ENCODE measurements around the gene PLIN1. TPM values are rescaled to one million over a fixed set of nuclear protein-coding genes. Genes with fewer than 3 reads are reported as not detected.

PLIN1 gene
- polyA plus RNA-seq, 4 donors, result 0.44 to 18.0 (median 4.8) TPM

- peaks cover 2 to 67% (median 3%) of the 10 kb centered on the region in 3 donors for H3K36me3 ChIP-seq (ENCODE audit: control insufficient read depth in 3 of 3, insufficient read depth in 2 of 3, low read depth in 1 of 3, low read length in 3 of 3)
- H3K9me3 ChIP-seq (ENCODE audit: control insufficient read depth in 2 of 2, insufficient read depth in 1 of 2, low read depth in 1 of 2, low read length in 1 of 2), result peaks cover 0 to 5% of the 10 kb centered on the region in 2 donors
- no peaks in the 10 kb centered on the region for H3K4me1 ChIP-seq (ENCODE audit: control insufficient read depth in 3 of 3, insufficient read depth in 2 of 3, low read depth in 1 of 3, low read length in 2 of 3)
- no peak overlapping the region for H3K27ac ChIP-seq (ENCODE audit: low read depth in 1 of 3, low read length in 2 of 3)
- no peak for DNase-seq
- H3K4me3 ChIP-seq (ENCODE audit: low read depth in 1 of 3, low read length in 3 of 3), result no peak overlapping the region
- no peaks in the 10 kb centered on the region for H3K27me3 ChIP-seq (ENCODE audit: control insufficient read depth in 3 of 3, insufficient read depth in 3 of 3, low read length in 3 of 3)
- no peak for FAIRE-seq
- WGBS, 3 donors, result 93 to 95% (median 93%) methylated on average over 14 of the region's 14 CpGs
These were observed 48.9 kb downstream of the PLIN1 start for GRCh38 chr15:89630260-89630659.

GRCh38 chr15:89629829-89630228 lies 49.3 kb downstream of the PLIN1 start:
- no peaks in the 10 kb centered on the region for H3K27me3 ChIP-seq (ENCODE audit: control insufficient read depth in 3 of 3, insufficient read depth in 3 of 3, low read length in 3 of 3)
- 94 to 99% (median 97%) methylated on average over 5 of the region's 5 CpGs for WGBS, 3 donors
- DNase-seq (no peak), FAIRE-seq (no peak)
- H3K4me1 ChIP-seq (ENCODE audit: control insufficient read depth in 3 of 3, insufficient read depth in 2 of 3, low read depth in 1 of 3, low read length in 2 of 3), result no peaks in the 10 kb centered on the region
- H3K4me3 ChIP-seq (ENCODE audit: low read depth in 1 of 3, low read length in 3 of 3), result no peak overlapping the region
- H3K27ac ChIP-seq (ENCODE audit: low read depth in 1 of 3, low read length in 2 of 3), result no peak overlapping the region
- H3K9me3 ChIP-seq (ENCODE audit: control insufficient read depth in 2 of 2, insufficient read depth in 1 of 2, low read depth in 1 of 2, low read length in 1 of 2), result peaks cover 0 to 5% of the 10 kb centered on the region in 2 donors
- peaks cover 2 to 71% (median 3%) of the 10 kb centered on the region in 3 donors for H3K36me3 ChIP-seq (ENCODE audit: control insufficient read depth in 3 of 3, insufficient read depth in 2 of 3, low read depth in 1 of 3, low read length in 3 of 3)

GRCh38 chr15:89628806-89629715 lies 50.1 kb downstream of the PLIN1 start:
- WGBS, 3 donors, result 87 to 94% (median 92%) methylated on average over 24 to 30 of the region's 30 CpGs
- DNase-seq (no peak), FAIRE-seq (no peak)
- Histone ChIP-seq H3K4me1 (ENCODE audit: control insufficient read depth in 3 of 3, insufficient read depth in 2 of 3, low read depth in 1 of 3, low read length in 2 of 3) (no peaks in the 10 kb centered on the region), H3K27me3 (ENCODE audit: control insufficient read depth in 3 of 3, insufficient read depth in 3 of 3, low read length in 3 of 3) (no peaks in the 10 kb centered on the region), H3K4me3 (ENCODE audit: low read depth in 1 of 3, low read length in 3 of 3) (no peak overlapping the region), H3K9me3 (ENCODE audit: control insufficient read depth in 2 of 2, insufficient read depth in 1 of 2, low read depth in 1 of 2, low read length in 1 of 2) (peaks cover 0 to 2% of the 10 kb centered on the region in 2 donors), H3K36me3 (ENCODE audit: control insufficient read depth in 3 of 3, insufficient read depth in 2 of 3, low read depth in 1 of 3, low read length in 3 of 3) (peaks cover 2 to 79% (median 3%) of the 10 kb centered on the region in 3 donors), H3K27ac (ENCODE audit: low read depth in 1 of 3, low read length in 2 of 3) (no peak overlapping the region)

- Histone ChIP-seq H3K27me3 (ENCODE audit: control insufficient read depth in 3 of 3, insufficient read depth in 3 of 3, low read length in 3 of 3) (no peaks in the 10 kb centered on the region), H3K4me3 (ENCODE audit: low read depth in 1 of 3, low read length in 3 of 3) (no peak overlapping the region), H3K9me3 (ENCODE audit: control insufficient read depth in 2 of 2, insufficient read depth in 1 of 2, low read depth in 1 of 2, low read length in 1 of 2) (no peaks in the 10 kb centered on the region), H3K27ac (ENCODE audit: low read depth in 1 of 3, low read length in 2 of 3) (no peak overlapping the region), H3K4me1 (ENCODE audit: control insufficient read depth in 3 of 3, insufficient read depth in 2 of 3, low read depth in 1 of 3, low read length in 2 of 3) (no peaks in the 10 kb centered on the region), H3K36me3 (ENCODE audit: control insufficient read depth in 3 of 3, insufficient read depth in 2 of 3, low read depth in 1 of 3, low read length in 3 of 3) (peaks cover 2 to 80% (median 3%) of the 10 kb centered on the region in 3 donors)
- WGBS, 3 donors, result 84 to 94% (median 91%) methylated on average over 18 to 21 of the region's 21 CpGs
- no peak for FAIRE-seq
- DNase-seq, result no peak
These were observed 50.9 kb downstream of the PLIN1 start for GRCh38 chr15:89628301-89628700.

- WGBS, 3 donors, result 96 to 97% (median 96%) methylated on average over 8 of the region's 8 CpGs
- DNase-seq, result no peak
- no peak for FAIRE-seq
These were observed 51.8 kb downstream of the PLIN1 start for GRCh38 chr15:89627256-89627970.

GRCh38 chr15:89625716-89626115 lies 53.5 kb downstream of the PLIN1 start:
- no peak for FAIRE-seq
- Histone ChIP-seq H3K36me3 (ENCODE audit: control insufficient read depth in 3 of 3, insufficient read depth in 2 of 3, low read depth in 1 of 3, low read length in 3 of 3) (peaks cover 2 to 70% (median 3%) of the 10 kb centered on the region in 3 donors), H3K27me3 (ENCODE audit: control insufficient read depth in 3 of 3, insufficient read depth in 3 of 3, low read length in 3 of 3) (no peaks in the 10 kb centered on the region)

More at GRCh38 chr15:89627256-89627970, 51.8 kb downstream of the PLIN1 start:
- H3K4me1 ChIP-seq (ENCODE audit: control insufficient read depth in 3 of 3, insufficient read depth in 2 of 3, low read depth in 1 of 3, low read length in 2 of 3), result no peaks in the 10 kb centered on the region
- H3K27me3 ChIP-seq (ENCODE audit: control insufficient read depth in 3 of 3, insufficient read depth in 3 of 3, low read length in 3 of 3), result no peaks in the 10 kb centered on the region
- peaks cover 2 to 81% (median 3%) of the 10 kb centered on the region in 3 donors for H3K36me3 ChIP-seq (ENCODE audit: control insufficient read depth in 3 of 3, insufficient read depth in 2 of 3, low read depth in 1 of 3, low read length in 3 of 3)
- H3K9me3 ChIP-seq (ENCODE audit: control insufficient read depth in 2 of 2, insufficient read depth in 1 of 2, low read depth in 1 of 2, low read length in 1 of 2), result no peaks in the 10 kb centered on the region
- no peak overlapping the region for H3K4me3 ChIP-seq (ENCODE audit: low read depth in 1 of 3, low read length in 3 of 3)
- no peak overlapping the region for H3K27ac ChIP-seq (ENCODE audit: low read depth in 1 of 3, low read length in 2 of 3)

GRCh38 chr15:89623165-89623564 lies 56.0 kb downstream of the PLIN1 start:
- Histone ChIP-seq H3K4me3 (ENCODE audit: low read depth in 1 of 3, low read length in 3 of 3) (no peak overlapping the region), H3K36me3 (ENCODE audit: control insufficient read depth in 3 of 3, insufficient read depth in 2 of 3, low read depth in 1 of 3, low read length in 3 of 3) (peaks cover 2 to 51% (median 3%) of the 10 kb centered on the region in 3 donors), H3K27ac (ENCODE audit: low read depth in 1 of 3, low read length in 2 of 3) (no peak overlapping the region), H3K4me1 (ENCODE audit: control insufficient read depth in 3 of 3, insufficient read depth in 2 of 3, low read depth in 1 of 3, low read length in 2 of 3) (no peaks in the 10 kb centered on the region), H3K9me3 (ENCODE audit: control insufficient read depth in 2 of 2, insufficient read depth in 1 of 2, low read depth in 1 of 2, low read length in 1 of 2) (no peaks in the 10 kb centered on the region), H3K27me3 (ENCODE audit: control insufficient read depth in 3 of 3, insufficient read depth in 3 of 3, low read length in 3 of 3) (no peaks in the 10 kb centered on the region)
- DNase-seq (no peak), FAIRE-seq (no peak)
- 76 to 96% (median 91%) methylated on average over 1 of the region's 1 CpG for WGBS, 3 donors

More at GRCh38 chr15:89625716-89626115, 53.5 kb downstream of the PLIN1 start:
- 91 to 96% (median 94%) methylated on average over 9 of the region's 9 CpGs for WGBS, 3 donors
- no peaks in the 10 kb centered on the region for H3K9me3 ChIP-seq (ENCODE audit: control insufficient read depth in 2 of 2, insufficient read depth in 1 of 2, low read depth in 1 of 2, low read length in 1 of 2)
- H3K4me3 ChIP-seq (ENCODE audit: low read depth in 1 of 3, low read length in 3 of 3), result no peak overlapping the region
- no peaks in the 10 kb centered on the region for H3K4me1 ChIP-seq (ENCODE audit: control insufficient read depth in 3 of 3, insufficient read depth in 2 of 3, low read depth in 1 of 3, low read length in 2 of 3)
- DNase-seq, result no peak
- H3K27ac ChIP-seq (ENCODE audit: low read depth in 1 of 3, low read length in 2 of 3), result no peak overlapping the region

GRCh38 chr15:89621547-89621946 lies 57.6 kb downstream of the PLIN1 start:
- H3K27ac ChIP-seq (ENCODE audit: low read depth in 1 of 3, low read length in 2 of 3), result no peak overlapping the region
- WGBS, 3 donors, result 63 to 76% (median 75%) methylated on average over 4 of the region's 4 CpGs
- H3K4me1 ChIP-seq (ENCODE audit: control insufficient read depth in 3 of 3, insufficient read depth in 2 of 3, low read depth in 1 of 3, low read length in 2 of 3), result no peaks in the 10 kb centered on the region
- DNase-seq, result peak; percentile 13 to 25
- no peaks in the 10 kb centered on the region for H3K9me3 ChIP-seq (ENCODE audit: control insufficient read depth in 2 of 2, insufficient read depth in 1 of 2, low read depth in 1 of 2, low read length in 1 of 2)
- H3K27me3 ChIP-seq (ENCODE audit: control insufficient read depth in 3 of 3, insufficient read depth in 3 of 3, low read length in 3 of 3), result no peaks in the 10 kb centered on the region
- H3K4me3 ChIP-seq (ENCODE audit: low read depth in 1 of 3, low read length in 3 of 3), result no peak overlapping the region
- no peak for FAIRE-seq
- peaks cover 0 to 42% (median 3%) of the 10 kb centered on the region in 3 donors for H3K36me3 ChIP-seq (ENCODE audit: control insufficient read depth in 3 of 3, insufficient read depth in 2 of 3, low read depth in 1 of 3, low read length in 3 of 3)

All from small intestine (tissue), 7 donors.